Psoas muscle (tissue), 8 donors: ENCODE results near the gene TARBP1. TPM values are rescaled to one million over a fixed set of nuclear protein-coding genes. Genes with fewer than 3 reads are reported as not detected.

Experiments
- ATAC-seq, 4 donors: fragments of 200-7000 bp; cut with Tn5 transposase; one replicate each; pipeline ENCODE4 v1.9.1; 2020; ENCODE audit warnings: moderate library complexity in 3 of 4, mild to moderate bottlenecking in 2 of 4
- DNase-seq, 2 donors: peaks; one replicate each; pipeline ENCODE4 v3.0.0-alpha.2; 2020
- H3K27ac ChIP-seq: fragments of 200-600 bp; one replicate; pipeline ENCODE4 v1.8.0; 2022
- H3K27me3 ChIP-seq, 3 donors: fragments of 200-600 bp in 1 of 3; one replicate each; pipeline versions ENCODE4 v1.6.1 to v1.8.0; 2013 to 2022; ENCODE audit warnings: low read length in 2 of 3, mild to moderate bottlenecking in 2 of 3, moderate library complexity in 1 of 3; ENCODE audit not compliant: insufficient read depth in 3 of 3
- H3K36me3 ChIP-seq, 2 donors: fragments of 200-600 bp in 1 of 2; one replicate each; pipeline versions ENCODE4 v1.6.1 to v1.8.0; 2013 to 2022; ENCODE audit warnings: low read depth in 1 of 2, mild to moderate bottlenecking in 1 of 2, moderate library complexity in 1 of 2; ENCODE audit not compliant: insufficient read depth in 1 of 2
- H3K4me1 ChIP-seq: fragments of 200-600 bp; one replicate; pipeline ENCODE4 v1.8.0; 2022
- H3K4me3 ChIP-seq: fragments of 200-600 bp; one replicate; pipeline ENCODE4 v1.8.0; 2022; ENCODE audit warnings: mild to moderate bottlenecking
- H3K9me3 ChIP-seq: fragments of 200-600 bp; one replicate; pipeline ENCODE4 v1.8.0; 2022
- CTCF ChIP-seq: fragments of 200-600 bp; IDR thresholded peaks from one replicate; pipeline ENCODE4 v1.8.0; 2022; ENCODE audit warnings: antibody characterized with exemption
- WGBS, 3 donors: extraction: QIAGEN DNeasy Blood & Tissue Kit; methylation state at CpG; one replicate each; pipeline versions ENCODE4 v1.1.6 to v1.1.7; 2013; 5-methylcytosine and 5-hydroxymethylcytosine counted together
- intact Hi-C, 2 donors: fragments of 100-400 bp; cut with DNase I; formaldehyde crosslinking; loops; one replicate each; pipeline versions ENCODE4 v1.11.0 to v1.14.2; 2022
- polyA plus RNA-seq, 3 donors: library from polyadenylated mRNA; stranded (reverse); fragments of 200-250 nt; gene quantifications; one replicate each; pipeline ENCODE4 v1.2.3, GENCODE V29; 2013
- total RNA-seq, 4 donors: library from RNA; stranded (reverse); fragmentation: NEBNext Ultra II Directional in 2 of 4; extraction: Animal tissue kit (Norgen Biotek cat#: 25700) in 2 of 4; gene quantifications; one replicate each; pipeline versions ENCODE4 v1.2.1 to v1.2.4, GENCODE V29; 2021 to 2023
- donor health status: healthy with polysubstance abuse.
- donor health status: DM: no; HTN: no; CAD: no; lungs with moderate emphysema.
- donor health status: Bipolar disorder and iron deficiency.
- donor health status: healthy.
- donor health status: DM: yes; HTN: yes; CAD: no.
- donor health status: DM: no; HTN: no; CAD: no.
- donor health status: DM: no; HTN: no; CAD: no.
- donor health status: DM: yes; HTN: yes; CAD: no.

Gene TARBP1
- total and polyA plus RNA-seq, 7 donors: 5.8 to 10.5 (median 8.5) TPM

GRCh38 chr1:234490793-234491479 lies 12.0 kb upstream of the TARBP1 start:
- Histone ChIP-seq H3K27me3 (no peaks in the 10 kb centered on the region), H3K36me3 (no peaks in the 10 kb centered on the region), H3K4me3 (no peak overlapping the region), H3K27ac (no peak overlapping the region), H3K9me3 (no peaks in the 10 kb centered on the region), H3K4me1 (peaks cover 22% of the 10 kb centered on the region)
- intact Hi-C loops: loop anchor here (5.0 to 10.0 kb wide), 3 partner anchors 484 to 601 kb away; no protein-coding TSS in a partner anchor
- no peak for ATAC-seq
- no peak for DNase-seq
- WGBS, 3 donors: 80 to 96% (median 90%) methylated on average over 4 of the region's 4 CpGs
- no peak for TF ChIP-seq CTCF

DNA sequence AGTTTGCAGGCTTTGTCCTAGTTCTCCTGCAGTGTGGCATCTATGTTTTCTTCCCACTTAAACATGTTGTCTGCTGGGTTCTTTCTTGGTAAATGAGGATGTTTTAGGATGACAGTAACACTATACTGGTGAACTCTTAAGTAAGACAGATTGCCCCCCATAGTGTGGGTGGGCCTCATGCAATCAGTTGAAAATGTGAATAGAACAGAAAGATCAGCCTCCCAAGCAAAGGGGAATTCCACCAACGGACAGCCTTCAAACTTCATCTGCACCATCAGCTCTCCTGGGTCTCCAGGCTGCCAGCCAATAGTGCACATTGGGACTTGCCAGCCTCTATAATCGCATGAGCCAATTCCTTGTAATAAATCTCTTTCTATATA lies 10.7 kb upstream of the TARBP1 start:
- ATAC-seq: no peak
- no peak overlapping the region for H3K4me3 ChIP-seq
- TF ChIP-seq CTCF: no peak
- peaks cover 12% of the 10 kb centered on the region for H3K4me1 ChIP-seq
- H3K27me3 ChIP-seq: no peaks in the 10 kb centered on the region
- H3K27ac ChIP-seq: no peak overlapping the region
- no peak for DNase-seq
- intact Hi-C loops: loop anchor here (5.0 to 10.0 kb wide), 4 partner anchors 485 to 603 kb away; no protein-coding TSS in a partner anchor
- WGBS, 3 donors: 63 to 85% (median 72%) methylated on average over 2 of the region's 2 CpGs
- no peaks in the 10 kb centered on the region for H3K36me3 ChIP-seq
- no peaks in the 10 kb centered on the region for H3K9me3 ChIP-seq

DNA sequence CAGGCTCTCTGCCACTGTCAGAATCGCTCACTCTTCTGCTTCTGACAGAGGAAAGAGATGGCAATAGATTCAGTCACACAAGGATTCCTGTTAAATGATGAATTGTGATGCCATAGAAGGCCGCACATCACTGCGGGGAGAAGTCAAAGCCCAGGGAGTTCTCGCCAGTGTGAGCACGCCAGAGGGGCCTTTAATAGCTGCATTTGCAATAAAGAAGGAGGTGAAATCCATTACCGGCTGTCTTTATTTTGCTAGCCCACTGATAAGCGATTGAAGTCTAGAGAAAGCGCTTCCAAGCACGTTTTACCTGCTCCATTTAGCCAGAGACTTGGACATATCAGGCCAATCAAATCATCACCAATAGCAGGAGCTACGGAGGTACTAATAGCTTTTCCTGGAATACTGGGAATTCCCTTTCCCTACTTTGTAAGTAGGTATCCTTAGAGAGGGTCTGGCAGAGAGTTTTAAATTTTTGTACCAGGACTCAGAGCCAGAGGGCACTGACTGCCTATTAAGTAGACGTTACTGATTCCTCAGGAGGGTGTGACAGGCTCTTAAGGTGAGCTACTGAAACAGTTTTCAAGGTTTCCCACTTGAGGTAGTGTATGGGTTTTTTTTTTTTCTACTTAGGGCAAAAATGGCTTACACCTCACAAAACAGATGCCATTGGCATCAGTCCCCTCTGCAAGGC lies 10.2 kb upstream of the TARBP1 start:
- 90 to 92% (median 91%) methylated on average over 11 of the region's 11 CpGs for WGBS, 3 donors
- Histone ChIP-seq H3K27ac (no peak overlapping the region), H3K4me3 (no peak overlapping the region), H3K4me1 (peaks cover 8% of the 10 kb centered on the region), H3K36me3 (no peaks in the 10 kb centered on the region), H3K27me3 (no peaks in the 10 kb centered on the region), H3K9me3 (no peaks in the 10 kb centered on the region)
- intact Hi-C loops: loop anchor here in 1 of 2 donors (5.0 kb wide), 1 partner anchor 598 kb away; no protein-coding TSS in a partner anchor
- TF ChIP-seq CTCF: no peak
- no peak for DNase-seq
- no peak for ATAC-seq

- Histone ChIP-seq H3K9me3 (no peaks in the 10 kb centered on the region), H3K4me3 (no peak overlapping the region), H3K27me3 (no peaks in the 10 kb centered on the region), H3K36me3 (no peaks in the 10 kb centered on the region), H3K4me1 (peaks cover 8% of the 10 kb centered on the region), H3K27ac (no peak overlapping the region)
- no peak for ATAC-seq
- TF ChIP-seq CTCF: no peak
- intact Hi-C loops: loop anchor here in 1 of 2 donors (5.0 kb wide), 1 partner anchor 599 kb away; no protein-coding TSS in a partner anchor
- DNase-seq: no peak
- 90 to 92% (median 91%) methylated on average over 9 of the region's 9 CpGs for WGBS, 3 donors
These were observed 9.4 kb upstream of the TARBP1 start for GRCh38 chr1:234488054-234489006.
